Mesenteric fat pad (tissue), 1 donor: ENCODE results near the gene HBA1. TPM values are rescaled to one million over a fixed set of nuclear protein-coding genes. Genes with fewer than 3 reads are reported as not detected.
"Not testable (repeated sequence)": the region's sequence is repeated elsewhere in the genome, so short reads cannot be mapped to it uniquely, and the experiment has no call there.

ENCODE experiments used
- DNase-seq: peaks from one replicate; pipeline ENCODE4 v3.0.0-alpha.2; 2020; ENCODE audit warnings: low spot score
- long read RNA-seq: library from polyadenylated mRNA; unstranded; transcript quantifications from one replicate; pipeline ENCODE4 v2.0.0, GENCODE V29; 2020
- total RNA-seq: library from RNA; stranded (reverse); fragmentation: NEBNext Ultra II Directional; extraction: Animal tissue kit (Norgen Biotek cat#: 25700); gene quantifications from one replicate; pipeline ENCODE4 v1.2.1, GENCODE V29; 2021
- donor health status: DM: yes; HTN: yes; CAD: no.

HBA1 gene
- total RNA-seq = 275 TPM
- long read RNA-seq, partial matches to known transcripts = 0 of 2 reads
- long read RNA-seq, other reads (novel, unspliced or antisense) = 0 of 2 reads

DNA sequence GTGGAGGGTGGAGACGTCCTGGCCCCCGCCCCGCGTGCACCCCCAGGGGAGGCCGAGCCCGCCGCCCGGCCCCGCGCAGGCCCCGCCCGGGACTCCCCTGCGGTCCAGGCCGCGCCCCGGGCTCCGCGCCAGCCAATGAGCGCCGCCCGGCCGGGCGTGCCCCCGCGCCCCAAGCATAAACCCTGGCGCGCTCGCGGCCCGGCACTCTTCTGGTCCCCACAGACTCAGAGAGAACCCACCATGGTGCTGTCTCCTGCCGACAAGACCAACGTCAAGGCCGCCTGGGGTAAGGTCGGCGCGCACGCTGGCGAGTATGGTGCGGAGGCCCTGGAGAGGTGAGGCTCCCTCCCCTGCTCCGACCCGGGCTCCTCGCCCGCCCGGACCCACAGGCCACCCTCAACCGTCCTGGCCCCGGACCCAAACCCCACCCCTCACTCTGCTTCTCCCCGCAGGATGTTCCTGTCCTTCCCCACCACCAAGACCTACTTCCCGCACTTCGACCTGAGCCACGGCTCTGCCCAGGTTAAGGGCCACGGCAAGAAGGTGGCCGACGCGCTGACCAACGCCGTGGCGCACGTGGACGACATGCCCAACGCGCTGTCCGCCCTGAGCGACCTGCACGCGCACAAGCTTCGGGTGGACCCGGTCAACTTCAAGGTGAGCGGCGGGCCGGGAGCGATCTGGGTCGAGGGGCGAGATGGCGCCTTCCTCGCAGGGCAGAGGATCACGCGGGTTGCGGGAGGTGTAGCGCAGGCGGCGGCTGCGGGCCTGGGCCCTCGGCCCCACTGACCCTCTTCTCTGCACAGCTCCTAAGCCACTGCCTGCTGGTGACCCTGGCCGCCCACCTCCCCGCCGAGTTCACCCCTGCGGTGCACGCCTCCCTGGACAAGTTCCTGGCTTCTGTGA lies at the start of gene HBA1:
Gene HBA1 (plus strand): TSS at position 204 of the 906 bp plus-strand sequence. CDS start 37 bp downstream, at position 241.
- DNase-seq = not testable (repeated sequence)

DNA sequence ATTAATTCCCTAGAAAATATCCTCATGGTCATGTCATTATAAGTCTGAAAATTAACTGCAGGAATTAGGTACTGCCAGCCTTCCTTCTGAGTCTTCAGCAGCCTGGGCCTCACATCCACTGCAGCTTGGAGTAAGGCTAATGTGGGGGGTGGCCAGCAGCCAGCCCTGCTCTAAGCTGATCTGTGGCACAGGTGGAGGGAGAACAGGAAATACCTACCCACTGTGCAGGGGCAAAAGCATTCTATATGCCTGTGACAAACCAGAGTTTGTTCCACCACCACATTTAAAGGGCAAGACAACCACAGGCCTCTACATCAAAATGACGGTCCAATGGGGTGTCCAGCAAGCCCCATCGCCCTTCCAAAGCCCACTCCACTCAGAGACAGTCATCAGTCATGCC lies 47.4 kb upstream of the HBA1 start:
- DNase-seq = no peak

DNA sequence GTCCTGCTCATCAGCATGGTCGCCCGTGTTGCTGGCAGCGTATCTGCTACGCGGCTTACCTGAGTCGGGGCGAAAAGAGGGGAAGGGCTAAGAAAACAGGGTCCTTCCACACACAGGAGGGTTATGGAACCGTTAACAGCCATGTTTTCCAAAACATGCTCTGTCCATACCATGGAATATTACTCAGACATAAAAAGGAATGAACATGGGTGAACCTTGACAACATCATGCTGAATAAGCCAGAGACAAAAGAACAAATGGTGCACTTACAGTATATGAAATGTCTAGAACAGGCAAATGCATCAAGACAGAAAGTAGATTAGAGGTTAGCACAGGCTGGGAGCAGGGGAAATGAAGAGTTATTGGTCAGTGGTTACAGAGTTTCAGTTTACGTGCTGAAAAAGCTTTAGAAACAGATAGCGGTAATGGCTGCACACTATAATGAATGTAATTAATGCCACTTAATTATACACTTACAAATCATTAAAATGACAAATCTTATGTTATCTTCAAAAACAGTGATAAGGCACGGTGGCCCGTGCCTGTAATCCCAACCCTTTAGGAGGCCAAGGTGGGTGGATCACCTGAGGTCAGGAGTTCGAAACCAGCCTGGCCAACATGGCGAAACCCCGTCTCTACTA lies 45.8 kb upstream of the HBA1 start:
- no peak for DNase-seq

DNA sequence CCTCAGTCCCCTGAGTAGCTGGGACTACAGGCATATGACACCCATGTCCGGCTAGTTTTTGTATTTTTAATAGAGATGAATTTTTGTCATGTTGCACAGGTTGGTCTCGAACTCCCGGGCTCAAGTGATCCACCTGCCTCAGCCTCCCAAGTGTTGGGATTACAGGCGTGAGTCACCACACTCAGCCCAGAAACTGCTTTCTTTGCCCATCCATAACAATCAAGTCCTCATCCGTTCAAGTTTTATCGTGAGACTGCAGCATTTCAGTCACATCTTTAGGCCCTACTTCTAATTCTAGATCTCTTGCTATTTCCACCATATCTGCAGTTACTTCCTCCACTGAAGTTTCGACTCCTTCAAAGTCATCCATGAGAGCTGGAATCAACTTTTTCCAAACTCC lies 44.4 kb upstream of the HBA1 start:
- no peak for DNase-seq

DNA sequence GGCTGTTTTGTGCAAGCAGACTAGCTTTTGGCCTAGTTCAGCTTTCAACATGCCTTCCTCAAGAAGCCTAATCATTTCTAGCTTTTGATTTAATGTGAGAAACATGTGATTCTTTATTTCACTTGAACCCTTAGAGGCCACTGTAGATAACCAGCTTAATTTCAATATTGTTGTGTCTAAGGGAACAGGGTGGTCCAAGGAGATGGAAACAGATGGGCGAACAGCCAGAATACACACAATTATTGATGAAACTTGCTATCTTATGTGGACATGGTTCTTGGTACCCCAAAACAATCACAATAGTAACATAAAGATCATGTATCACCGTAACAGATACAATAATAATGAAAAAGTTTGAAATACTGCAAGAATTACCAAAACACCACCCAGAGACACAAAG lies 42.8 kb upstream of the HBA1 start:
- no peak for DNase-seq

DNA sequence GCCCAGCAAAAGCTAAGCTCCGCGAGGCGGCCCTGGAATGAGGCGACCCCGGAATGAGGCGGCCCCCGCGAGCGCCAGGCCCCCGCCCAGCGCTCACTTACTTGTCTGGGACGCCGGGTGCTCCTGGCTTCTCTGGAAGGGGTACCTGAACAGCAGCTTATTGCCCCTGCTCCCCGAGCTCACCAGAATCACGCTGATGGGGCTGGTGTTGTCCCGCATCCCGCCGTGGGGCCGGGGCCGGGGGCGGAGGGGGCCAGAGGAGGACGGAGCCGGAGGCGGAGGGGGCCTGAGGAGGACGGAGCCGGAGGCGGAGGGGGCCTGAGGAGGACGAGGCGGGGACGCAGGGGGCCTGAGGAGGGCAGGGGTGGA lies 38.4 kb upstream of the HBA1 start:
- no peak for DNase-seq

DNA sequence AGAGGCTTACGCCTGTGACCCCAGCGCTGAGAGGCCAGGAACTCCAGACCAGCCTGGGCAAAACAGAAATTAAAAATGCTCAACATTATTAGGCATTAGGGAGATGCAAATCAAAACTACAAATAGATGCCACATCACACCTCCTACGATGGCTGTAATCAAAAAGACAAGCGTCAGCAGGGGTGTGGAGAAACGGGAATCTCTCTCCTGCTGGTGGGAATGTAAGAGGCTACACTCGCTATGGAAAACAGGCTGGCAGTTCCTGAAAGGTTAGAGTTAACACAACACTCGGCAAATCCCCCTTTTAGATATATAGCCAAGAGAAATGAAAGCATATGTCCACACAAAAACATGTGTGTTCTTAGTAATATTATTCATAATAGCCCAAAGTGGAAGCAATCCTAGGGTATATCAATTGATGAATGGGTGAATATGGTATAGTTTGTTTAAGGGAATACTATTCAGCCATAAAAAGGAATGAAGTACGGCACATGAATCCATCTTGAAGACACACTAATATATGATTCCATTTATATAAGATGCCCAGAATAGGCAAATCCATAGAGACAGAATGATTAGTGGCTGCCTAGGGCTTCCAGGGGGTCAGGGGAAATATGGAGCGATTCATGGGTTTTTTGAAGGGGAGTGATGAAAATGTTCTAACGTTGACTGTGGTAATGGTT lies 36.2 kb upstream of the HBA1 start:
- no peak for DNase-seq

DNA sequence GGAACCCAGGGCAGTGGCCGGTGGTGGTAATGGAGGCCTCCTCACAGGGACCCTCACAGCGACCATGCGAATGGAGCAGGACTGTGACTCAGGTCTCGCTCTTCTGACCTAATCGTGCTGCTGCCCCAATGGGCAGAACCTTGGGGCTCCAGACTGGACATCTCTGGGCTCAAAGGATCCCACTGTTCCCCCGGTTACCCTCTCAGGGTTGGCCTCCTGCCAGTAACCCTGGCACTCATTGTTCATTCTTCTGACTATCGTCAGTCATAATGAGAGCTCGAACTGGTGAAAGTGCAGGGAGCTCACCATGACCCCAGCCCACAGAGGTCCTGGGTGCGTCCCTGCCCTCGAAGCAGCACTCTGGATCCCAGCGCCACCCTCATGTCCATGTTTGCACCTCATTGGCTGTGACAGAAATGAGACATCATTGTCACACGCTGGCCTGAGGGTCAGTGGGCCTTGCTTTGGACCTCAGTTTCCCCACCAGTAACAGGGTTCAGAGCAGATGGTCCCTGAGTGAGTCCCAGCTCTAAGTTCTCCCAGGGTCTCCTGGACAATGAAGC lies 34.0 kb upstream of the HBA1 start:
- DNase-seq = no peak

DNA sequence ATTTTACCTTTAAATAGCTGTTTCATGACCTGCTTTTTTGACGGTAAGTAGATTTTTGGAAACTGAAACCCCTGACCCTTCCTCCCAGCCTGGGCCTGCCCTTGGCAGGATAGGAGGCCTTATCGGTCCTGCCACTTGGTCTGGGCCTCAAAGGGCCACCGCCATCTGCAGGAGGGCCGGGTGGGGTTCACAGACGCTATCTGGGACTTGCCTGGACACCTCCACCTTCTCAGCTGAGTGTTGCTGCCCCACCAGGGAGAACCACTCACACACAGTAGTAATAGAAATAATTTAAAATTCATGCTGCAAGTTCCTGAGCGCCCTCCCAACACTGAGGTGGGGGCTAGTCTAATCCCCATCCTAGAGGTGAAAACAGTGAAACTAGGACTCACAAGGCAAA lies 33.4 kb upstream of the HBA1 start:
- no peak for DNase-seq

DNA sequence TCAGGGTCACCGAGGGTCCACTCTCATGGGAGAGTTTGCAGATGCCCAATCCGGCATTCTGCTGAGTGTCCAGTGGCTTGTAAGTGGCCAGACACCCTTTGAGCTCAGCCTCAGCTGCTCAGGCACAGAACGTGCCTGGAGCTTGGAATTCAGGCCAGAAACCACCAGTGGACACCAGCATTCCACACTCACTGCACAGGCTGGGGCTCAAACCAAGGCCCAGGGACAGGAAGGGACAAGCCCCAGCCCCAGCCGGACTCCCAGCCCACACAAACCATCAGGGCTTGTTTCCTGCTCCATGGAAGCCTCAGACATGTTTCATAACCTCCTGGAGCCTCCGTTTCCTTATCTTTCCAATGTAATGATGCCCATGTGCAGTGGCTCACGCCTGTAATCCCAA lies 33.0 kb upstream of the HBA1 start:
- DNase-seq = no peak

DNA sequence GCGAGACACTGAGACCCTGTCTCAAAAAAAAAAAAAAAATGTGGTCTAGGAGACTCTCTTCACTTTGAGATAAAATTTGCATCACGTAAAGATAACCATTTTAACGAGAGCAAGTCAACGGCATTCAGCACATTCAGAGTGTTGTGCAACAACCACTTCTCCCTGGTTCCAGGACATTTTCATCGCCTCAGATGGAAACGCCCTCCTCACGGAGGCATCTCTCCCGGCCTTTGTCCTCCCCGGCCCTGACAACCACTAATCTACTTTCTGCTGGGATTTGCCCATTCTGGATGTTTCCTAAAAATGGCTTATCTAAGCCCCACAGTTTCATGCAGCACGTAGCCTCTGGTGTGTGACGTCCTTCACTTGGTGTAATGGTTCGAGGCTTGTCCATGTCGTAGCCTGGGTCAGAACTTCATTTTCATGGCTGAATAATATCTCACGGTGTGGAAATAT lies 31.7 kb upstream of the HBA1 start:
- DNase-seq = no peak

DNA sequence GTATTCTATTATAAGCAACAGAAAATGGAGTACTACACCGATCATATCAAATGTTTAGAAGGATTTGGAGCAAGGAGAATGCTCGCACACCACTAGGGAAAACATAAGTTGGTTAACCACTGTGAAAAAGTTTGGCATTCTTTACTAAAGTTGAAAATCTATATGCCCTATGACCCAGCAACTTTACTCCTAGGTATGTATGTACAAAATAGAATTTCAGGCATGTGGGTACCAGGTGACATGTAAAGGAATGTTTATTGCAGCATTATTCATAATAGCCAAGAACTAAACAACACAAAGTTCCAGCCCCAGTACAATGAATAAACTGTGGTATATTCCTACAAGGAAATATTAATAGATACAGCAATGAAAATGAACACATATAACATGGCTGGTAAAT lies 29.8 kb upstream of the HBA1 start:
- DNase-seq = no peak

DNA sequence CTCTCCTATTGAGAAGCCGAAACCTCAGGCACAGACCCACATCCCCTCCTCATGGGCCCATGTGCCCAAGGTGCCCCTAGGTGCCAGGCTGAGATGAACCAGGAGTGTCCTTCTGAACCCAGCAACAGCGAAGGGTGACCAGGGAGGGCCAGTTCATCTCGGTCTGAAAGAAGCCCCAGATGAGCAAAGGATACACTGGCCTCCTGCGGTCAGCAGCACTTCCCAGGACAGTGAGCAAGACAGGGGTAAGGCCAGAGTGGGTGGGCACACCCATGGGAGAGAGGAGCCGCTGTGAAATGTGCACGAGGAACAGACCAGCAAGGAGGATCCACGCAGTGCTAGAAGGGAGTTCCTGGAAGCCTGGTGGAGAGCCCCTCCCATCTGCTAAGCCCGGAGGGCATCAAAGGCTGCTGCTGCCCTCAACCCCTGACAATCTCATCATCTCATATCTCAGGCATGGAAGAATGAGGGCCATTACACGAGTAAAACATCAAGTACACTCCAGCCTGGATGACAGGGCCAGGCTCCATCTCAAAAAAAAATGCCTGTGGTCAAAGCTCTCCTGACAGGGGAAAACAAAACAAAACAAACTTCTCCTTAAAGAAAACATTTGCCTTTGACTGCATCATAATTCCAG lies 27.3 kb upstream of the HBA1 start:
- DNase-seq = no peak

DNA sequence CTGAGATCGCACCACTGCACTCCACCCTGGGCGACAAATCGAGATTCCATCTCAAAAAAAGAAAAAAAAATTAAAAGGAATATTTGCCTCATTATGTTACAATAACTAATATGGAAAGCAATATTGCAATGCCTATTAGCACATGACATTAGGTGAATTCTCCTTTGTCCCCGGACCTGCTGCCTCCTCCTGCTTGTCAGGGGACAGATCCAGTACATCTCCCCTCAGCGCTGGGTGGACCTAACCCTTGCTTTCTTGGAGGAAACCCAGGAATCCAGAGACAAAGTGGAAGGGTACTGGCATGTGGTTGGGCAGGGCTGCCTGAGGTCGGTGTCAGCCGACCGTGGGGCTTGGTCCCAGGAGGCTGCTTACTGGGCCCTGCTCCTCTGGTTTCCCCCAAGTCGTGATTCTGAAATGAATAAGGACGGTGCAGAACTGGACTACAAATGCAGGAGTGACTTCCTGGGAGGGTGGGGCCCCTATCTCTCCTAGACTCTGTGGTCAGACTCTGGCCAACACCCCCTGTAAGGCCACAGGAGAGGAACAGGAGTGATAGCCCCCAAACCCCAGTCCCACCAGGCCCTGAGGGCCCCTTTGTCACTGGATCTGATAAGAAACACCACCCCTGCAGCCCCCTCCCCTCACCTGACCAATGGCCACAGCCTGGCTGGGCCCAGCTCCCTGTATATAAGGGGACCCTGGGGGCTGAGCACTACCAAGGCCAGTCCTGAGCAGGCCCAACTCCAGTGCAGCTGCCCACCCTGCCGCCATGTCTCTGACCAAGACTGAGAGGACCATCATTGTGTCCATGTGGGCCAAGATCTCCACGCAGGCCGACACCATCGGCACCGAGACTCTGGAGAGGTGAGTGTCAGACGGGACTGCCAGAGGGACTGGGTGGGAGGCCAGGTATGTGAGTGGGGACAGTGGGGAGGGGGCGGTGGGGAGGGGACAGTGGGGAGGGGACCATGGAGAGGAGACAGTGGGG lies 24.0 kb upstream of the HBA1 start, which contains the start of gene HBZ:
Gene HBZ (plus strand): TSS at position 504 of the 988 bp plus-strand sequence. CDS start 266 bp downstream, at position 770.
- no peak for DNase-seq

DNA sequence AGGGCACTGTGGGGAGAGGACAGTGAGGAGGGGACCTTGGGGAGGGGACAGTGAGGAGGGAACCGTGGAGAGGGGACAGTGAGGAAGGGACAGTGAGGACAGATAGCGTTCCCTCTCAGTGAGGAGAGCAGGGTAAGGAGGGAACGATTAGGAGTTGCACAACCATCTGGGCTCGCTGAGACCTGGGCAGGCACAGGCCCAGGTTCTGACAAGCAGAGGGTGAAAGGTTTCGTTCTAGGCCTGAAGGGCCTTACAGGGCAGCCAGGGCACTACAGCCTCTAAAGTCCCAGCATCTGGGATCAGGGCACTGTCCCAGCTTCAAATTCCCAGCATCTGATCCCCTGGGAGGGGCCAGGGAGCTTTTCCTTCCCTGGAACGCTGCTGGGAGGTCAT lies 23.4 kb upstream of the HBA1 start:
- not testable (repeated sequence) for DNase-seq

DNA sequence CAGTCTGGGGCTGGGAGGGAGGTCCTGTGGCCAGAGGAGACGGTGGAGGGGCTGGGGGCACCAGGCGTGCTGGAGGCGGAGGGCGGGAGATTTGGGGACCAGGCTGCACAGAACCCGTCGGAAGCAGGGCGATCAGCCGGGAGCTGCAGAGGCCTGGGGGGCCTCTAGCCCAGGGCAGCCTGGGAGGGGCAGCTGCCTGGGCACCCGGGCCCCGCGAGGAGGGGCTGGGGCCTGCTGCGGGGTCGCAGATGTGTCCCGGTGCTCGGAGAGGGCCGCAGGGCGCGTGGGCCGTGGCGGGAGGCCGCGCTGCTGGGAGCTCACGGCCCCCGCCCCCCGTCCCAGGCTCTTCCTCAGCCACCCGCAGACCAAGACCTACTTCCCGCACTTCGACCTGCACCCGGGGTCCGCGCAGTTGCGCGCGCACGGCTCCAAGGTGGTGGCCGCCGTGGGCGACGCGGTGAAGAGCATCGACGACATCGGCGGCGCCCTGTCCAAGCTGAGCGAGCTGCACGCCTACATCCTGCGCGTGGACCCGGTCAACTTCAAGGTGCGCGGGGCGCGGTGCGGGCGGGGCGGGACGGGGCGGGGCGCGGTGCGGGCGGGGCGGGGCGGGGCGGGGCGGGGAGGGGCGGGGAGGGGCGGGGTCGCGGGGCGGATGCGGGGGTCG lies 22.8 kb upstream of the HBA1 start:
- DNase-seq = not testable (repeated sequence)

DNA sequence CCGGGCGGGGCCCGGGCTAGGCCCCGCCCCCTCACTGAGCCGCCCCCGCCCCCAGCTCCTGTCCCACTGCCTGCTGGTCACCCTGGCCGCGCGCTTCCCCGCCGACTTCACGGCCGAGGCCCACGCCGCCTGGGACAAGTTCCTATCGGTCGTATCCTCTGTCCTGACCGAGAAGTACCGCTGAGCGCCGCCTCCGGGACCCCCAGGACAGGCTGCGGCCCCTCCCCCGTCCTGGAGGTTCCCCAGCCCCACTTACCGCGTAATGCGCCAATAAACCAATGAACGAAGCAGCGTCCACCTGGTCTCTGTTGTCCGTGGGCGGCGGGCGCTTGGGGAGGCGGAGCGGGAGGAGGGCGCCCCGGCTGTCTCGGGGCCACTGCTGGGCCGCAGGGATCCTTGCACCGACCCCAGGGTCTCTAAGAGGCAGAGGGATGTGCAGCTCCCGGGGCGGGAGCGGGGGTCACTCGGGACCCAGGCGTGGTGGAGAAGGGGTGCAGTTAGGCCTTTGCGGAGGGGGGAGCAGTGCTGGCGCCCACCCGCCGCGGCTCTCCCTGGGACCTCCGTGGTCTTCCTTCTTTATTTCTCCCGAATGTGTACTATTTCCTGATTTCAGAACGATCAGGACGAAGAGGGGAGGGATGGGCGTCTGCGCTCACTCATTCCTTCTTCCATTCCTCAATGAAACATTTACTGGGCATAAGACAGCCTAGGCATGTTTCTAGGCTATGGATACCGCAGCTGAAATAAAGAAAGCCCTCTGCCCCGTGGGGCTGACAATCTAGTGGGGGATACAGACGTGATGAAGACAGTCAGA lies 22.1 kb upstream of the HBA1 start:
- DNase-seq = no peak

DNA sequence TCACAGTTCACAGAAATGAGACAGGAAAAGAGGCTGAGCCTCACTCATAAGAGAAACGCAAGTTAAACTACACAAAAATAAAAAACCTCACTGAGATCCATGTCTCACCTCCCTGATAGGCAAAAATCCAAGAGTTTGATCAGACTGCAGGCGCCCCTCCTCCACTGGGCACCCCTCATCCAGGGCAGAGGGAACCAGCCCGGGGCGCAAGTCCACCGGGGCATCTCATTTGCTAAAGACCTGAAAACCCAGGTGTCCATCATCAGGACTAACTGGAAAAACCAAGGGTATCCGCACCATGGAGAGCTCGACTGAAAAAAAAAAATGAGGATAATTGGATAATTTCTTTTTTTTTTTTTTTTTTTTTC lies 21.5 kb upstream of the HBA1 start:
- no peak for DNase-seq
